ENCODE measurements around the gene MUS81.
A peak's percentile ranks its signal among the peaks of the same experiment; 100 is the strongest.

The MUS81 gene

DNA sequence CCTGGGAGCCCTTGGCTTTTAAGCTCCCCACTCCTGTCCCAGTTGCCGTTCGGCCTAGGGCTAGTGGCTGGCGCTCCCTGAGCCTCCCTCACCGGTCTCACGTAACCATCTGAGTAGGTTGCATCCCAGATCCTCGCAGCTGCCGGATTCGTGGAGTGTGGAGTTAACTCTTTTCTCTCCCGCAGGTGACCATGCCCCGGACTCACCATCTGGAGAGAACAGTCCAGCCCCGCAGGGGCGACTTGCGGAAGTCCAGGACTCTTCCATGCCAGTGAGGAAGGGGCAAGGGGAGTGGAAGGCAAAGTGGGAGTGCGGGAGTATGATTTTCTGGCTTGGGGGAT lies 902 bp downstream of the MUS81 start:
- peak overlapping the region; percentile 93 for H3K27ac ChIP-seq
- no peaks in the 10 kb centered on the region for H3K27me3 ChIP-seq (replicated peaks)
- H3K36me3 ChIP-seq (replicated peaks): peaks cover 53% of the 10 kb centered on the region
- no peak for DNase-seq
- H3K4me3 ChIP-seq (ENCODE audit: low read depth, low read length): peak overlapping the region; percentile 89
- TF ChIP-seq, protein P1, sequence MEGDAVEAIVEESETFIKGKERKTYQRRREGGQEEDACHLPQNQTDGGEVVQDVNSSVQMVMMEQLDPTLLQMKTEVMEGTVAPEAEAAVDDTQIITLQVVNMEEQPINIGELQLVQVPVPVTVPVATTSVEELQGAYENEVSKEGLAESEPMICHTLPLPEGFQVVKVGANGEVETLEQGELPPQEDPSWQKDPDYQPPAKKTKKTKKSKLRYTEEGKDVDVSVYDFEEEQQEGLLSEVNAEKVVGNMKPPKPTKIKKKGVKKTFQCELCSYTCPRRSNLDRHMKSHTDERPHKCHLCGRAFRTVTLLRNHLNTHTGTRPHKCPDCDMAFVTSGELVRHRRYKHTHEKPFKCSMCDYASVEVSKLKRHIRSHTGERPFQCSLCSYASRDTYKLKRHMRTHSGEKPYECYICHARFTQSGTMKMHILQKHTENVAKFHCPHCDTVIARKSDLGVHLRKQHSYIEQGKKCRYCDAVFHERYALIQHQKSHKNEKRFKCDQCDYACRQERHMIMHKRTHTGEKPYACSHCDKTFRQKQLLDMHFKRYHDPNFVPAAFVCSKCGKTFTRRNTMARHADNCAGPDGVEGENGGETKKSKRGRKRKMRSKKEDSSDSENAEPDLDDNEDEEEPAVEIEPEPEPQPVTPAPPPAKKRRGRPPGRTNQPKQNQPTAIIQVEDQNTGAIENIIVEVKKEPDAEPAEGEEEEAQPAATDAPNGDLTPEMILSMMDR (IDR thresholded peaks at IDR 0.05; ENCODE audit: low read depth, low read length, missing control alignments): no peak
- in situ Hi-C loops (cut with HindIII; ENCODE audit: low pct_ligation_motif_present, low sequenced_read_pairs): no loop called here

DNA sequence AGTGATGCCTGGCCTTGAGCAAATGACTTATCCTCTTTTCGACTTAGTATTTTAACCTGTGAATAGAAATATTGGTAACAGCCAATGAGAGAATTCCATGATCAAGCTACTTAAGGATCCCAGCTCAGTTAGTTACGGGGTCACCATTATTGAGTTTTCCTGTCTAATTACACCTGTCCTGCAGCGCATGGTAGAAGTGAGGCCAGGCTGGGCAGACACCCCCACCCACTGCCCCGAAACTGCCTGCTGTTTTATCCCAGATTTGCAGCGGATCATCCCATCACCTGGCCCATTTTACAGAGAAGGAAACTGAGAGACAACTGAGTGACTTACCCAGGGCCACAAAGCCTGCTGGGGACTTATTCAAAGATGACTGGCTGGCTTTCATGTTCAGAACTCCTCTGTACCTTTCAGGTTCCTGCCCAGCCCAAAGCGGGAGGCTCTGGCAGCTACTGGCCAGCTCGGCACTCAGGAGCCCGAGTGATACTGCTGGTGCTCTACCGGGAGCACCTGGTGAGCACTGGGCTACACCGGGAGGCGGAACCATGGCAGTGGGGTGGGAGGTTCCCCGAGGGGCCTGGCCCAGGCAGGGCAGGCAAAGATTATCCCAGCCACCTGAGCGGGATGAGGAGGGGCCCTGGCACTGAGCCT lies 1.4 kb downstream of the MUS81 start:
- H3K4me3 ChIP-seq (ENCODE audit: low read depth, low read length): peak overlapping the region; percentile 89
- DNase-seq: no peak
- peak overlapping the region; percentile 93 for H3K27ac ChIP-seq

DNA sequence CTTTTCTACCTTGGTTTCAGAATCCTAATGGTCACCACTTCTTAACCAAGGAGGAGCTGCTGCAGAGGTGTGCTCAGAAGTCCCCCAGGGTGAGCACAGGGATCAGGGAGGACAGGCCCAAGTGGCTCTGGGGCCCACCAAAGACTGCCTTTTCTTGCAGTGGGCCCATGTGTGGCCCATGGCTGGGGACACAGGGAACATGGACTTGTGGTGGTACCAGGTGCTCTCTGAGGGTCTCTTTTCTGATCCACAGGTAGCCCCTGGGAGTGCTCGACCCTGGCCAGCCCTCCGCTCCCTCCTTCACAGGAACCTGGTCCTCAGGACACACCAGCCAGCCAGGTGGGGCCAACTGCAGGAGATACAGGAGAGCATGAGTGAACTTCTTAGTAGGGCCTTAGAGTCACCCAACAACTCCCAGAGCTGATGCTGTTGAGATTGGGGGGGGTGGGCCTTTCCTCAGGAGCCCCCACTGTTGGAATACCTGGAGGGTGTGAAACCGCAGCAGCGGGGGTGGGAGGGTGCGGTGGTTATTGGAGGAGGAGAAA lies 2.0 kb downstream of the MUS81 start:
- TF ChIP-seq, protein P1 (IDR thresholded peaks at IDR 0.05; ENCODE audit: low read depth, low read length, missing control alignments): no peak
- no peak for DNase-seq
- peaks cover 47% of the 10 kb centered on the region for H3K36me3 ChIP-seq (replicated peaks)
- no peaks in the 10 kb centered on the region for H3K27me3 ChIP-seq (replicated peaks)
- in situ Hi-C loops (cut with HindIII; ENCODE audit: low pct_ligation_motif_present, low sequenced_read_pairs): no loop called here
- H3K27ac ChIP-seq: no peak overlapping the region
- H3K4me3 ChIP-seq (ENCODE audit: low read depth, low read length): no peak overlapping the region

More for the DNA sequence above, 1.4 kb downstream of the MUS81 start:
- Histone ChIP-seq H3K36me3 (replicated peaks) (peaks cover 48% of the 10 kb centered on the region), H3K27me3 (replicated peaks) (no peaks in the 10 kb centered on the region)
- TF ChIP-seq, protein P1 (IDR thresholded peaks at IDR 0.05; ENCODE audit: low read depth, low read length, missing control alignments): no peak
- in situ Hi-C loops (cut with HindIII; ENCODE audit: low pct_ligation_motif_present, low sequenced_read_pairs): no loop called here

GRCh38 chr11:65862941-65863888 lies 3.0 kb downstream of the MUS81 start:
- in situ Hi-C loops (cut with HindIII; ENCODE audit: low pct_ligation_motif_present, low sequenced_read_pairs): no loop called here
- no peak for DNase-seq
- Histone ChIP-seq H3K36me3 (replicated peaks) (peaks cover 55% of the 10 kb centered on the region), H3K4me3 (ENCODE audit: low read depth, low read length) (no peak overlapping the region), H3K27me3 (replicated peaks) (no peaks in the 10 kb centered on the region), H3K27ac (no peak overlapping the region)
- TF ChIP-seq, protein P1 (IDR thresholded peaks at IDR 0.05; ENCODE audit: low read depth, low read length, missing control alignments): no peak

DNA sequence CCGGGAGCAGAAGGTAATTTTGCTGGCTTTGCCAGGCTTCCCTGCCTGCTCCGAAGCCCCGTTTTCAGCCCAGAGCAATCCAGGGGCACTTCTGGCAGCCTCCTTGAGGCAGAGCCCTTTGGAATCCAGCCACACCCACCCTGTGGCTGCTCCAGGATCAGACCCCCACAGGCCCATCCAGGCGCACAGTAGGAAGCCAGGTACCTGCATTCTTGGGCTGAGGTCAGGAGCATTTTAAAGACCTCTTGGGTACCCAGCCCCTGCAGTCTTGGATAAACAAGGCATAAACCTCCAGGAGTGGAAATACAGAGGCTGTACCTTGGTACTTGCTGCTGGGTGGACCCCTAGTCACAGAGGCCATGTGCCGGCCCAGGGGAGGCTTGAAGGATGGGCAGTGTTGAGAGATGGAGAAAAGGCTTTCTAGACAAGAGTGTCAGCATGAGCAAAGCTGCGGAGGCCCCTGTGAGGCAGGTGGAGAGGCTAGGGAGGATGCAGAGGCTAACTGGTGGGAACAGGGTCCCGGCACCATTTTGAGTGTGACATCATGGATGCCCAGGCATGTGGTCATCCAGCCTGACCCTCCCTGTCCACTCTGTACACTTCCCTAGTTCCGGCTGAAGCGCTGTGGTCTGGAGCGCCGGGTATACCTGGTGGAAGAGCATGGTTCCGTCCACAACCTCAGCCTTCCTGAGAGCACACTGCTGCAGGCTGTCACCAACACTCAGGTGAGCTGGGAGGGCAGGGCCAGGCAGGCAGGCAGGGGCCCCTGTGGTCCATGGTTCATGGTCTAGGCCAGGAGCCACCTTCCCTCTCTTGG lies 3.9 kb downstream of the MUS81 start:
- Histone ChIP-seq H3K36me3 (replicated peaks) (peaks cover 64% of the 10 kb centered on the region), H3K4me3 (ENCODE audit: low read depth, low read length) (no peak overlapping the region), H3K27me3 (replicated peaks) (no peaks in the 10 kb centered on the region), H3K27ac (no peak overlapping the region)
- DNase-seq: no peak
- in situ Hi-C loops (cut with HindIII; ENCODE audit: low pct_ligation_motif_present, low sequenced_read_pairs): no loop called here
- TF ChIP-seq, protein P1 (IDR thresholded peaks at IDR 0.05; ENCODE audit: low read depth, low read length, missing control alignments): no peak

Data from brain microvascular endothelial cell (primary cell).